GM21447 (cell line): ENCODE results near the gene TSC22D3.
"Not testable (repeated sequence)": the region's sequence is repeated elsewhere in the genome, so short reads cannot be mapped to it uniquely, and the experiment has no call there.

Source experiments
- ATAC-seq: cut with Tn5 transposase; IDR thresholded peaks from one replicate; pipeline ENCODE4 v1.9.1; 2021; ENCODE audit not compliant: unreplicated experiment

Gene TSC22D3

GRCh38 chrX:107683124-107683895 lies 92.3 kb downstream of the TSC22D3 start:
- no peak for ATAC-seq

- no peak for ATAC-seq
These were observed 93.3 kb downstream of the TSC22D3 start for GRCh38 chrX:107682256-107682655.

GRCh38 chrX:107678957-107679740 lies 96.4 kb downstream of the TSC22D3 start:
- peak; percentile 25 for ATAC-seq

GRCh38 chrX:107677909-107678308 lies 97.7 kb downstream of the TSC22D3 start:
- no peak for ATAC-seq

GRCh38 chrX:107677501-107677901 lies 98.1 kb downstream of the TSC22D3 start:
- ATAC-seq, result no peak

- peak; percentile 15 for ATAC-seq
These were observed 98.8 kb downstream of the TSC22D3 start for GRCh38 chrX:107676559-107677378.

GRCh38 chrX:107675823-107676555 lies 99.6 kb downstream of the TSC22D3 start:
- ATAC-seq, result no peak

- no peak for ATAC-seq
These were observed 100.3 kb downstream of the TSC22D3 start for GRCh38 chrX:107675365-107675654.

- peak; percentile 26 for ATAC-seq
These were observed 100.9 kb downstream of the TSC22D3 start for GRCh38 chrX:107674480-107675364.

GRCh38 chrX:107673933-107674479 lies 101.6 kb downstream of the TSC22D3 start:
- ATAC-seq, result peak; percentile 86

GRCh38 chrX:107673431-107673830 lies 102.2 kb downstream of the TSC22D3 start:
- ATAC-seq, result peak; percentile 5

- ATAC-seq, result no peak
These were observed 102.6 kb downstream of the TSC22D3 start for GRCh38 chrX:107672955-107673378.

- not testable (repeated sequence) for ATAC-seq
These were observed 104.3 kb downstream of the TSC22D3 start for GRCh38 chrX:107671256-107671655.

GRCh38 chrX:107669885-107670628 lies 105.5 kb downstream of the TSC22D3 start:
- ATAC-seq, result no peak

GRCh38 chrX:107669261-107669660 lies 106.3 kb downstream of the TSC22D3 start:
- ATAC-seq, result no peak

GRCh38 chrX:107668710-107669109 lies 106.9 kb downstream of the TSC22D3 start:
- ATAC-seq, result not testable (repeated sequence)

- no peak for ATAC-seq
These were observed 108.2 kb downstream of the TSC22D3 start for GRCh38 chrX:107667426-107667825.

GRCh38 chrX:107666931-107667330 lies 108.7 kb downstream of the TSC22D3 start:
- no peak for ATAC-seq
